D341Med (cell line): ENCODE results near the gene NPY.
"Not testable (repeated sequence)": the region's sequence is repeated elsewhere in the genome, so short reads cannot be mapped to it uniquely, and the experiment has no call there.

Experiments
- DNase-seq: peaks from one replicate; pipeline ENCODE4 v3.0.0; 2012; ENCODE audit warnings: low spot score

Gene NPY

GRCh38 chr7:24283897-24284698 lies at the start of gene NPY:
Gene NPY, plus strand, starts transcription at chr7:24284190. Its CDS starts 1,051 bp downstream, at chr7:24285241.
- peak; percentile 33 for DNase-seq

- no peak for DNase-seq
Observed at GRCh38 chr7:24239260-24239659, 44.7 kb upstream of the NPY start.

GRCh38 chr7:24241206-24241605 lies 42.8 kb upstream of the NPY start:
- no peak for DNase-seq

GRCh38 chr7:24244554-24244953 lies 39.4 kb upstream of the NPY start:
- no peak for DNase-seq

GRCh38 chr7:24245362-24245761 lies 38.6 kb upstream of the NPY start:
- DNase-seq: no peak

GRCh38 chr7:24249266-24249665 lies 34.7 kb upstream of the NPY start:
- DNase-seq: no peak

- no peak for DNase-seq
Observed at GRCh38 chr7:24251568-24251967, 32.4 kb upstream of the NPY start.

GRCh38 chr7:24255139-24255538 lies 28.9 kb upstream of the NPY start:
- DNase-seq: no peak

GRCh38 chr7:24258324-24258723 lies 25.7 kb upstream of the NPY start:
- DNase-seq: not testable (repeated sequence)

GRCh38 chr7:24271938-24272337 lies 12.1 kb upstream of the NPY start:
- no peak for DNase-seq

- DNase-seq: no peak
Observed at GRCh38 chr7:24279512-24279911, 4.5 kb upstream of the NPY start.

GRCh38 chr7:24283554-24283896 lies 465 bp upstream of the NPY start:
- DNase-seq: no peak

- peak; percentile 30 for DNase-seq
Observed at GRCh38 chr7:24284699-24285506, 913 bp downstream of the NPY start.

GRCh38 chr7:24290004-24290641 lies 6.1 kb downstream of the NPY start:
- peak; percentile 45 for DNase-seq

GRCh38 chr7:24291271-24291670 lies 7.3 kb downstream of the NPY start:
- DNase-seq: no peak

GRCh38 chr7:24297362-24297761 lies 13.4 kb downstream of the NPY start:
- no peak for DNase-seq

GRCh38 chr7:24298696-24299095 lies 14.7 kb downstream of the NPY start:
- no peak for DNase-seq

GRCh38 chr7:24299192-24299591 lies 15.2 kb downstream of the NPY start:
- no peak for DNase-seq

GRCh38 chr7:24301703-24302102 lies 17.7 kb downstream of the NPY start:
- no peak for DNase-seq

- DNase-seq: no peak
Observed at GRCh38 chr7:24304494-24305095, 20.6 kb downstream of the NPY start.

- DNase-seq: no peak
Observed at GRCh38 chr7:24307326-24307725, 23.3 kb downstream of the NPY start.

- no peak for DNase-seq
Observed at GRCh38 chr7:24312588-24312987, 28.6 kb downstream of the NPY start.

GRCh38 chr7:24313777-24314176 lies 29.8 kb downstream of the NPY start:
- no peak for DNase-seq
